ENCODE data around the gene CD274. TPM values are rescaled to one million over a fixed set of nuclear protein-coding genes. Genes with fewer than 3 reads are reported as not detected.

Gene CD274
- total RNA-seq, 1 experiment from 2014 or later: not detected

- no peaks in the 10 kb centered on the region for H3K79me2 ChIP-seq (ENCODE audit: insufficient read depth, low read length)
- peaks cover 16 to 19% of the 10 kb centered on the region in 2 experiments for H3K9me3 Mint-ChIP-seq
- no peaks in the 10 kb centered on the region for H4K20me1 ChIP-seq (ENCODE audit: control insufficient read depth, insufficient read depth, insufficient read length)
- H3K23me2 ChIP-seq (ENCODE audit: insufficient read length, low read depth, low read length, poor library complexity, severe bottlenecking): no peaks in the 10 kb centered on the region
- peaks cover 4 to 6% of the 10 kb centered on the region in 2 experiments; a peak in 3 of 4 replicates for H3K4me1 Mint-ChIP-seq
- no peak overlapping the region for H3K14ac ChIP-seq (ENCODE audit: insufficient read depth, low read length)
- no peak overlapping the region for H4K5ac ChIP-seq (ENCODE audit: insufficient read length, low read depth, low read length)
- no peak for DNase-seq
- H3K27me3 ChIP-seq (ENCODE audit: insufficient read depth, low read length): no peaks in the 10 kb centered on the region
- H3K27ac Mint-ChIP-seq: no peak overlapping the region
- H3K18ac ChIP-seq (ENCODE audit: insufficient read length, low read depth, low read length): no peak overlapping the region
- H4K8ac ChIP-seq (replicated peaks; ENCODE audit: insufficient read length, low read depth, low read length): no peak overlapping the region
- no peak overlapping the region for H2BK15ac ChIP-seq (ENCODE audit: low read depth, low read length)
- no peak overlapping the region for H3K4ac ChIP-seq (ENCODE audit: low read depth, low read length)
- H4K91ac ChIP-seq (ENCODE audit: insufficient read length, low read depth, low read length): no peak overlapping the region
- no CpG with 5 or more reads among the region's 2 CpGs for WGBS (ENCODE audit: extremely low coverage, insufficient read length, low lambda C conversion rate)
- no peaks in the 10 kb centered on the region for H3K4me1 ChIP-seq (ENCODE audit: insufficient read depth, low read length)
- no peak overlapping the region for H2AFZ ChIP-seq (ENCODE audit: low read length)
- no peak overlapping the region for H3K4me3 Mint-ChIP-seq
- no peak overlapping the region for H2BK5ac ChIP-seq (ENCODE audit: insufficient read length, low read length)
- no peak overlapping the region for H3K4me2 ChIP-seq (ENCODE audit: insufficient read depth, insufficient read length, low read length)
- no peak overlapping the region for H3K23ac ChIP-seq (ENCODE audit: insufficient read length, low read depth, low read length)
- H2BK12ac ChIP-seq (ENCODE audit: insufficient read length, low read depth, low read length): no peak overlapping the region
- H3T11ph ChIP-seq (ENCODE audit: low read length): no peak overlapping the region
- H3K27me3 Mint-ChIP-seq (ENCODE audit: low read depth): peaks cover 25% of the 10 kb centered on the region
- H3K56ac ChIP-seq (ENCODE audit: insufficient read length, low read depth, low read length): no peak overlapping the region
- no peak overlapping the region for H2BK120ac ChIP-seq (ENCODE audit: low read depth, low read length, poor library complexity, severe bottlenecking)
- H3K27ac ChIP-seq (ENCODE audit: insufficient read length, low read depth, low read length): no peak overlapping the region
- no peak overlapping the region for H2BK20ac ChIP-seq (ENCODE audit: low read depth, low read length, poor library complexity, severe bottlenecking)
- no peaks in the 10 kb centered on the region for H3K79me1 ChIP-seq (ENCODE audit: insufficient read depth, low read depth, low read length, poor library complexity, severe bottlenecking)
- TF ChIP-seq CTCF (conservative IDR thresholded peaks at IDR 0.05): no peak
- no peaks in the 10 kb centered on the region for H3K9me3 ChIP-seq (ENCODE audit: control insufficient read depth, low read depth, low read length)
- no peak overlapping the region for H3K9ac ChIP-seq (ENCODE audit: extremely low read depth, insufficient read length, low read length)
- H2AK5ac ChIP-seq (ENCODE audit: insufficient read length, low read length): no peak overlapping the region
- H3K36me3 Mint-ChIP-seq (ENCODE audit: insufficient read depth in 1 of 3, low read depth in 3 of 3): peaks cover 2 to 8% (median 4%) of the 10 kb centered on the region in 3 experiments; a peak in 4 of 7 replicates
Observed at GRCh38 chr9:5478206-5478605, 27.9 kb downstream of the CD274 start.

Data from H9 (cell line).